ENCODE results near the gene SLC44A5. TPM values are rescaled to one million over a fixed set of nuclear protein-coding genes. Genes with fewer than 3 reads are reported as not detected.

The SLC44A5 gene
- total and polyA plus RNA-seq, 2 experiments from 2014 or later = 3.3 to 11.7 TPM

DNA sequence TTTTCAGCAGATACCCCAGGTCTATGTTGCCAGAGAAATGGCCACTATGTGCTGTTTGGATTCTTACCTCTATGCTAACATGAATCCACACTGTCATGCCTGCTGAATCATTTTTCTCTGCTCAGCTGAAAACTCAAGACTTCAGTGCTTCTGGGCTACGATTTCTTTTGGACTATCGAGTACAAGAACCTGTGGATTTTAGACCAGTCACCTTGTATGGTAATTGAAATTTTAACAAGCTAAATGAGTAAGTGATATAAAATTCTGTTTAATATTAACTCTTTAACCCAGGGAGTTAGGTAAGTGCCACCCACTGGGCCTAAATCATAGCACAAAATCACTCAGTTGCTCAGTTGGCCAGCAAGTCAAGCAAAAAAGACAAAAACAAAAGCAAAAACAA is 440.9 kb downstream of the SLC44A5 start:
- Histone ChIP-seq H3K4me1 (ENCODE audit: insufficient read depth) (no peaks in the 10 kb centered on the region), H4K20me1 (replicated peaks; ENCODE audit: insufficient read depth) (no peaks in the 10 kb centered on the region), H3K4me3 (no peak overlapping the region), H3F3A (replicated peaks; ENCODE audit: low read depth) (no peaks in the 10 kb centered on the region), H3K9me2 (ENCODE audit: insufficient read depth) (no peaks in the 10 kb centered on the region), H3K79me2 (replicated peaks; ENCODE audit: insufficient read depth) (no peaks in the 10 kb centered on the region), H3K4me2 (no peak overlapping the region), H3K27ac (ENCODE audit: low read depth) (no peak overlapping the region), H3K27me3 (ENCODE audit: insufficient read depth) (no peaks in the 10 kb centered on the region), H2AFZ (no peak overlapping the region), H3K36me3 (ENCODE audit: insufficient read depth) (no peaks in the 10 kb centered on the region)
- Mint-ChIP-seq H3K27me3 (ENCODE audit: insufficient read depth, low read depth, poor library complexity) (peaks cover 4% of the 10 kb centered on the region), H3K27ac (no peak overlapping the region), H3K4me1 (no peaks in the 10 kb centered on the region), H3K4me3 (no peak overlapping the region), H3K9me3 (peaks cover 2% of the 10 kb centered on the region; the same call in 1 of the 3 replicates), H3K36me3 (ENCODE audit: low read depth) (no peaks in the 10 kb centered on the region)
- TF ChIP-seq POLR2AphosphoS5 (IDR thresholded peaks at IDR 0.05; ENCODE audit: low read depth) = no peak
- TF ChIP-seq, protein P1, sequence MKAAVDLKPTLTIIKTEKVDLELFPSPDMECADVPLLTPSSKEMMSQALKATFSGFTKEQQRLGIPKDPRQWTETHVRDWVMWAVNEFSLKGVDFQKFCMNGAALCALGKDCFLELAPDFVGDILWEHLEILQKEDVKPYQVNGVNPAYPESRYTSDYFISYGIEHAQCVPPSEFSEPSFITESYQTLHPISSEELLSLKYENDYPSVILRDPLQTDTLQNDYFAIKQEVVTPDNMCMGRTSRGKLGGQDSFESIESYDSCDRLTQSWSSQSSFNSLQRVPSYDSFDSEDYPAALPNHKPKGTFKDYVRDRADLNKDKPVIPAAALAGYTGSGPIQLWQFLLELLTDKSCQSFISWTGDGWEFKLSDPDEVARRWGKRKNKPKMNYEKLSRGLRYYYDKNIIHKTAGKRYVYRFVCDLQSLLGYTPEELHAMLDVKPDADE (IDR thresholded peaks at IDR 0.05) = no peak
- ATAC-seq (no peak), DNase-seq (ENCODE audit: low spot score) (no peak)

GRCh38 chr1:75166821-75167220 is 444.1 kb downstream of the SLC44A5 start:
- Histone ChIP-seq H3K27me3 (ENCODE audit: insufficient read depth) (no peaks in the 10 kb centered on the region), H3K4me3 (no peak overlapping the region), H3K9me2 (ENCODE audit: insufficient read depth) (no peaks in the 10 kb centered on the region), H3K4me2 (no peak overlapping the region), H3K27ac (ENCODE audit: low read depth) (no peak overlapping the region), H3K79me2 (replicated peaks; ENCODE audit: insufficient read depth) (no peaks in the 10 kb centered on the region), H3F3A (replicated peaks; ENCODE audit: low read depth) (no peaks in the 10 kb centered on the region), H3K4me1 (ENCODE audit: insufficient read depth) (peaks cover 15% of the 10 kb centered on the region; the same call in 1 of the 2 replicates), H4K20me1 (replicated peaks; ENCODE audit: insufficient read depth) (no peaks in the 10 kb centered on the region), H3K36me3 (ENCODE audit: insufficient read depth) (no peaks in the 10 kb centered on the region), H2AFZ (no peak overlapping the region)
- no peak for ATAC-seq
- no peak overlapping the region for H3K27ac Mint-ChIP-seq
- no peaks in the 10 kb centered on the region for H3K9me3 Mint-ChIP-seq
- no peak overlapping the region for H3K4me3 Mint-ChIP-seq
- H3K4me1 Mint-ChIP-seq = peaks cover 11% of the 10 kb centered on the region; the same call in 2 of the 3 replicates
- peaks cover 4% of the 10 kb centered on the region for H3K27me3 Mint-ChIP-seq (ENCODE audit: insufficient read depth, low read depth, poor library complexity)
- H3K36me3 Mint-ChIP-seq (ENCODE audit: low read depth) = no peaks in the 10 kb centered on the region
- no peak for DNase-seq (ENCODE audit: low spot score)
- TF ChIP-seq, protein P2, sequence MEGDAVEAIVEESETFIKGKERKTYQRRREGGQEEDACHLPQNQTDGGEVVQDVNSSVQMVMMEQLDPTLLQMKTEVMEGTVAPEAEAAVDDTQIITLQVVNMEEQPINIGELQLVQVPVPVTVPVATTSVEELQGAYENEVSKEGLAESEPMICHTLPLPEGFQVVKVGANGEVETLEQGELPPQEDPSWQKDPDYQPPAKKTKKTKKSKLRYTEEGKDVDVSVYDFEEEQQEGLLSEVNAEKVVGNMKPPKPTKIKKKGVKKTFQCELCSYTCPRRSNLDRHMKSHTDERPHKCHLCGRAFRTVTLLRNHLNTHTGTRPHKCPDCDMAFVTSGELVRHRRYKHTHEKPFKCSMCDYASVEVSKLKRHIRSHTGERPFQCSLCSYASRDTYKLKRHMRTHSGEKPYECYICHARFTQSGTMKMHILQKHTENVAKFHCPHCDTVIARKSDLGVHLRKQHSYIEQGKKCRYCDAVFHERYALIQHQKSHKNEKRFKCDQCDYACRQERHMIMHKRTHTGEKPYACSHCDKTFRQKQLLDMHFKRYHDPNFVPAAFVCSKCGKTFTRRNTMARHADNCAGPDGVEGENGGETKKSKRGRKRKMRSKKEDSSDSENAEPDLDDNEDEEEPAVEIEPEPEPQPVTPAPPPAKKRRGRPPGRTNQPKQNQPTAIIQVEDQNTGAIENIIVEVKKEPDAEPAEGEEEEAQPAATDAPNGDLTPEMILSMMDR (conservative IDR thresholded peaks at IDR 0.05; ENCODE audit: low read depth in 2 of 2) = no peak
- no peak for TF ChIP-seq EZH2phosphoT487 (IDR thresholded peaks at IDR 0.05; ENCODE audit: unreplicated experiment)
- no peak for TF ChIP-seq STAT1 (IDR thresholded peaks at IDR 0.05; ENCODE audit: unreplicated experiment)
- no peak for TF ChIP-seq EZH2 (IDR thresholded peaks at IDR 0.05; ENCODE audit: low read depth, unreplicated experiment)
- no peak for TF ChIP-seq ZNF114 (CRISPR knock-in tag; IDR thresholded peaks at IDR 0.05)
- no peak for TF ChIP-seq POLR2AphosphoS5 (IDR thresholded peaks at IDR 0.05; ENCODE audit: low read depth)
- no peak for TF ChIP-seq CREB1 (CRISPR knock-in tag; IDR thresholded peaks at IDR 0.05; ENCODE audit: low read depth)
- TF ChIP-seq, protein P1 (IDR thresholded peaks at IDR 0.05) = no peak
- TF ChIP-seq JUNB (IDR thresholded peaks at IDR 0.05; ENCODE audit: unreplicated experiment) = no peak
- TF ChIP-seq, protein P3, sequence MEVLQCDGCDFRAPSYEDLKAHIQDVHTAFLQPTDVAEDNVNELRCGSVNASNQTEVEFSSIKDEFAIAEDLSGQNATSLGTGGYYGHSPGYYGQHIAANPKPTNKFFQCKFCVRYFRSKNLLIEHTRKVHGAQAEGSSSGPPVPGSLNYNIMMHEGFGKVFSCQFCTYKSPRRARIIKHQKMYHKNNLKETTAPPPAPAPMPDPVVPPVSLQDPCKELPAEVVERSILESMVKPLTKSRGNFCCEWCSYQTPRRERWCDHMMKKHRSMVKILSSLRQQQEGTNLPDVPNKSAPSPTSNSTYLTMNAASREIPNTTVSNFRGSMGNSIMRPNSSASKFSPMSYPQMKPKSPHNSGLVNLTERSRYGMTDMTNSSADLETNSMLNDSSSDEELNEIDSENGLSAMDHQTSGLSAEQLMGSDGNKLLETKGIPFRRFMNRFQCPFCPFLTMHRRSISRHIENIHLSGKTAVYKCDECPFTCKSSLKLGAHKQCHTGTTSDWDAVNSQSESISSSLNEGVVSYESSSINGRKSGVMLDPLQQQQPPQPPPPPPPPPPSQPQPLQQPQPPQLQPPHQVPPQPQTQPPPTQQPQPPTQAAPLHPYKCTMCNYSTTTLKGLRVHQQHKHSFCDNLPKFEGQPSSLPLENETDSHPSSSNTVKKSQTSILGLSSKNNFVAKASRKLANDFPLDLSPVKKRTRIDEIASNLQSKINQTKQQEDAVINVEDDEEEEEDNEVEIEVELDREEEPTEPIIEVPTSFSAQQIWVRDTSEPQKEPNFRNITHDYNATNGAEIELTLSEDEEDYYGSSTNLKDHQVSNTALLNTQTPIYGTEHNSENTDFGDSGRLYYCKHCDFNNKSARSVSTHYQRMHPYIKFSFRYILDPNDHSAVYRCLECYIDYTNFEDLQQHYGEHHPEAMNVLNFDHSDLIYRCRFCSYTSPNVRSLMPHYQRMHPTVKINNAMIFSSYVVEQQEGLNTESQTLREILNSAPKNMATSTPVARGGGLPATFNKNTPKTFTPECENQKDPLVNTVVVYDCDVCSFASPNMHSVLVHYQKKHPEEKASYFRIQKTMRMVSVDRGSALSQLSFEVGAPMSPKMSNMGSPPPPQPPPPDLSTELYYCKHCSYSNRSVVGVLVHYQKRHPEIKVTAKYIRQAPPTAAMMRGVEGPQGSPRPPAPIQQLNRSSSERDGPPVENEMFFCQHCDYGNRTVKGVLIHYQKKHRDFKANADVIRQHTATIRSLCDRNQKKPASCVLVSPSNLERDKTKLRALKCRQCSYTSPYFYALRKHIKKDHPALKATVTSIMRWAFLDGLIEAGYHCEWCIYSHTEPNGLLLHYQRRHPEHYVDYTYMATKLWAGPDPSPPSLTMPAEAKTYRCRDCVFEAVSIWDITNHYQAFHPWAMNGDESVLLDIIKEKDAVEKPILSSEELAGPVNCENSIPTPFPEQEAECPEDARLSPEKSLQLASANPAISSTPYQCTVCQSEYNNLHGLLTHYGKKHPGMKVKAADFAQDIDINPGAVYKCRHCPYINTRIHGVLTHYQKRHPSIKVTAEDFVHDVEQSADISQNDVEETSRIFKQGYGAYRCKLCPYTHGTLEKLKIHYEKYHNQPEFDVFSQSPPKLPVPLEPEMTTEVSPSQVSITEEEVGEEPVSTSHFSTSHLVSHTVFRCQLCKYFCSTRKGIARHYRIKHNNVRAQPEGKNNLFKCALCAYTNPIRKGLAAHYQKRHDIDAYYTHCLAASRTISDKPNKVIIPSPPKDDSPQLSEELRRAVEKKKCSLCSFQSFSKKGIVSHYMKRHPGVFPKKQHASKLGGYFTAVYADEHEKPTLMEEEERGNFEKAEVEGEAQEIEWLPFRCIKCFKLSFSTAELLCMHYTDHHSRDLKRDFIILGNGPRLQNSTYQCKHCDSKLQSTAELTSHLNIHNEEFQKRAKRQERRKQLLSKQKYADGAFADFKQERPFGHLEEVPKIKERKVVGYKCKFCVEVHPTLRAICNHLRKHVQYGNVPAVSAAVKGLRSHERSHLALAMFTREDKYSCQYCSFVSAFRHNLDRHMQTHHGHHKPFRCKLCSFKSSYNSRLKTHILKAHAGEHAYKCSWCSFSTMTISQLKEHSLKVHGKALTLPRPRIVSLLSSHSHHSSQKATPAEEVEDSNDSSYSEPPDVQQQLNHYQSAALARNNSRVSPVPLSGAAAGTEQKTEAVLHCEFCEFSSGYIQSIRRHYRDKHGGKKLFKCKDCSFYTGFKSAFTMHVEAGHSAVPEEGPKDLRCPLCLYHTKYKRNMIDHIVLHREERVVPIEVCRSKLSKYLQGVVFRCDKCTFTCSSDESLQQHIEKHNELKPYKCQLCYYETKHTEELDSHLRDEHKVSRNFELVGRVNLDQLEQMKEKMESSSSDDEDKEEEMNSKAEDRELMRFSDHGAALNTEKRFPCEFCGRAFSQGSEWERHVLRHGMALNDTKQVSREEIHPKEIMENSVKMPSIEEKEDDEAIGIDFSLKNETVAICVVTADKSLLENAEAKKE (CRISPR knock-in tag; IDR thresholded peaks at IDR 0.05) = no peak
- TF ChIP-seq ZNF331 (CRISPR knock-in tag; IDR thresholded peaks at IDR 0.05; ENCODE audit: low read depth) = no peak
